HG03139 (cell line): Measurements from ENCODE around the gene WDR81.
"Not testable (repeated sequence)": the region's sequence is repeated elsewhere in the genome, so short reads cannot be mapped to it uniquely, and the experiment has no call there.

ENCODE experiments used
- ATAC-seq: cut with Tn5 transposase; IDR thresholded peaks from one replicate; pipeline ENCODE4 v1.9.1; 2021; ENCODE audit not compliant: unreplicated experiment

WDR81 gene

DNA sequence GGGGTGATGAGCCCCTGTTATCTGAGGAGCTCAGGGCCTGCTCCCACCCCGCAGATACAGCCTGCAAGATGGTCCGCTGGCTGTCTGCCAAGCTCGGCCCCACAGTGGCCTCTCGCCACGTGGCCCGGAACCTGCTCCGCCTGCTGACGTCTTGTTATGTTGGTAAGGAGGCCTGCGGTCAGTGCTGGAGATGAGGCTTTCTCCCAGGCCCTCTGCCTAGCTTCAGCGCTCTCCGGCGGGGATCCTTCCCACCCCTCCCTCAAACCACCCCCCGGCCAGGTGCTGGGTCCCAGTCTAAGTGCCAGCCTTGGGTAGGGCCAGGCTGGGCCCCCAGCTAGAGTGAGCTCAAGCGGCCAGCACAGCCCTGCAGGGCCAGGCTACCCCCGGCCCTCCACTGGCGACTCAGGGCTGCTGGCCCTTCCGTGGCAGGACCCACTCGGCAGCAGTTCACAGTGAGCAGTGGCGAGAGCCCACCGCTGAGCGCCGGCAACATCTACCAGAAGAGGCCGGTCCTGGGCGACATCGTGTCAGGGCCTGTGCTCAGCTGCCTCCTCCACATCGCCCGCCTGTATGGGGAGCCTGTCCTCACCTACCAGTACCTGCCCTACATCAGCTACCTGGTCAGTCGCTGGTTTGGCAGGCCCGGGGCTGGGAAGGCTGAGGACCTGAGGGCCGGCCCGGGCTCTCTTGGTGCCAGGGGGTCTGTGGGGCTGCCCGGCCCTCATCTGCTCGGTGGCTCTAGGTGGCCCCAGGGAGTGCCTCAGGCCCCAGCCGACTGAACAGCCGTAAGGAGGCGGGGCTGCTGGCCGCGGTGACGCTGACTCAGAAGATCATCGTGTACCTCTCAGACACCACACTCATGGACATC is 6.1 kb downstream of the WDR81 start:
- ATAC-seq, result no peak

DNA sequence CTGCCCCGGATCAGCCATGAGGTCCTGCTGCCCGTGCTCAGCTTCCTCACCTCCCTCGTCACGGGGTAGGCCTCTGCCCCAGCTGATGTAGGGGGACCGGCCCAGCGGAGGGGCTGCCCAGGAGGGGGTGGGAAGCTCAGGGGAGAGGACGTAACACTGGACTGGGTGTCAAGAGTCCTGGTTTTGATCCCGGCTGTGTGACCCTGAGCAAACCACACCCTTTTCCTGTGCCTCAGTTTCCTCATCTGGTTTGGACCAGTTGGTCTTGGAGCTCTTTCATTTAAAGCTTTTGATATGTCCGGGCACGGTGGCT is 6.6 kb downstream of the WDR81 start:
- ATAC-seq, result no peak

DNA sequence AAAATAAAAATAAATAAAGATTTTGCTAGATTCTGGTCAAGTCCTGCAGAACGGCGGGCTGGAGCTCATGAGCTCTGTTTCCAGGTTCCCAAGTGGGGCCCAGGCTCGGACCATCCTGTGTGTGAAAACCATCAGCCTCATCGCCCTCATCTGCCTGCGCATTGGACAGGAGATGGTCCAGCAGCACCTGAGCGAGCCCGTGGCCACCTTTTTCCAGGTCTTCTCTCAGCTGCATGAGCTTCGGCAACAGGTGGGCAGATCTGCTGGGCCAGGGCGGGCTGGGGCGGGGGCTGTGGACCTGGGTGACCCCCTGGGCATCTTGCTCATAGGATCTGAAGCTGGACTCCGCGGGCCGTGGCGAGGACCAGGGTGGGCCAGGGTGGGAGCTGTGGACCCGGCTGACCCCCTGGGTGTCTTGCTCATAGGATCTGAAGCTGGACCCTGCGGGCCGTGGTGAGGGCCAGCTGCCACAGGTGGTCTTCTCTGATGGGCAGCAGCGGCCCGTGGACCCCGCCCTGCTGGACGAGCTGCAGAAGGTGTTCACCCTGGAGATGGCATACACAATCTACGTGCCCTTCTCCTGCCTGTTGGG is 7.8 kb downstream of the WDR81 start:
- no peak for ATAC-seq

GRCh38 chr17:1732833-1733321 is 8.4 kb downstream of the WDR81 start:
- ATAC-seq, result no peak

DNA sequence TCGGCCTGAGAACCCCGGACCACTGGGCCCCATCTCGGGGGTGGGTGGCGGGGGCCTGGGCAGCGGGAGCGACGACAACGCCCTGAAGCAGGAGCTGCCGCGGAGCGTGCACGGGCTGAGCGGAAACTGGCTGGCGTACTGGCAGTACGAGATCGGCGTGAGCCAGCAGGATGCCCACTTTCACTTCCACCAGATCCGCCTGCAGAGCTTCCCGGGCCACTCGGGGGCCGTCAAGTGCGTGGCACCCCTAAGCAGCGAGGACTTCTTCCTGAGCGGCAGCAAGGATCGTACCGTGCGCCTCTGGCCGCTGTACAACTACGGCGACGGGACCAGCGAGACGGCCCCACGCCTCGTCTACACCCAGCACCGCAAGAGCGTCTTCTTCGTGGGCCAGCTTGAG is 9.3 kb downstream of the WDR81 start:
- no peak for ATAC-seq

DNA sequence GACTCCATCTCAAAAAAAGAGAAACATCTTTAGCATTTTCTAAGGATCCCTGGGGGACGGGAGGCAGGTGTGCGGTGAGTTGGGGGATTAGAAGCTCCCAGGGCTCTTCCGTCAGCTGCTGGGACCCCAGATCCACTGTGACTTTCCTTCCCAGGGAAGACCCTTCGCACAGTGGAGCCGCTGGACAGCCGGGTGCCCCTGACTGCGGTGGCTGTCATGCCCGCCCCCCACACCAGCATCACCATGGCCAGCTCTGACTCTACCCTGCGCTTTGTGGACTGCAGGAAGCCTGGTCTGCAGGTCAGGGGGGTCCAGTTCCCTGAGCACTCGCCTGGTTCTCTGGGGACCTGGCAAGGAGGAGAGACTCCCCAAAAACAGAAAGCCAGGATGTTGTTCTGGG is 10.9 kb downstream of the WDR81 start:
- no peak for ATAC-seq

GRCh38 chr17:1735834-1736347 is 11.4 kb downstream of the WDR81 start:
- no peak for ATAC-seq

GRCh38 chr17:1736348-1737281 is 12.1 kb downstream of the WDR81 start:
- no peak for ATAC-seq

GRCh38 chr17:1737531-1738291 is 13.2 kb downstream of the WDR81 start:
- ATAC-seq, result no peak

DNA sequence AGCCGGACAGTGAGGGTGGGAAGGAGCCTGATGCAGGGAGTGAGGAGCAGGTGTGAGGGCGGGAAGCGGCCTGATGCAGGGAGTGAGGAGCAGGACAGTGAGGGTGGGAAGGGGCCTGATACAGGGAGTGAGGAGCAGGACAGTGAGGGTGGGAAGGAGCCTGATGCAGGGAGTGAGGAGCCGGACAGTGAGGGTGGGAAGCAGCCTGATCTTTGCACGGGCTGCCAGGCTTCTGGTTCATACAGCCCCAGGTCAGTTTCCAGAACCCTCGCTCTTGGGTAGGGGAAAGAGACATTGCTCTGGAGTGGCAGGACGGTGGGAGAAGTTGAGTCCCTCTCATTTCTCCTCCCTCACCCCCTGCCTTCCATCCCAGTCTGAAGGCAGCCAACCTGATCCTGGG is 17.4 kb downstream of the WDR81 start:
- not testable (repeated sequence) for ATAC-seq

GRCh38 chr17:1742371-1743087 is 18.0 kb downstream of the WDR81 start, which contains the start of gene SERPINF2:
SERPINF2 (plus strand) TSS chr17:1742871; CDS start chr17:1744996, 2,125 bp downstream.
- ATAC-seq, result no peak

DNA sequence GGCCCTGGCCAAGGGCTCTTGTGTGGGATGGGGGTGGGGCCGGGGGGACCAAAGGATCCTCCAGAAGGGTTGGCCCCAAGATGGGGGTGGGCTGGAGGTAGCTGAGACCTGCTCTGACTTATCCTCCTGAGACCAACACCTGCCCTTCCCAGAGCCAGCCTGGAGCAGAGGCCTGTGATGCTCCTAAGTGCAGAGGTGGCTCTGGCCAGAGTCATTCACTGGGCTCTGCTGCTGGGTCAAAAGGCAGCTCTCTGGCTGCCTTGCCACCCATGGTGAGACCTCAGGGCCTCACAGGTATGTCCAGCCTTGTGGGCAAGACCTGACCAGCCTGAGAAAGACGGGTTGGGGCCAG is 18.6 kb downstream of the WDR81 start:
- ATAC-seq, result no peak

DNA sequence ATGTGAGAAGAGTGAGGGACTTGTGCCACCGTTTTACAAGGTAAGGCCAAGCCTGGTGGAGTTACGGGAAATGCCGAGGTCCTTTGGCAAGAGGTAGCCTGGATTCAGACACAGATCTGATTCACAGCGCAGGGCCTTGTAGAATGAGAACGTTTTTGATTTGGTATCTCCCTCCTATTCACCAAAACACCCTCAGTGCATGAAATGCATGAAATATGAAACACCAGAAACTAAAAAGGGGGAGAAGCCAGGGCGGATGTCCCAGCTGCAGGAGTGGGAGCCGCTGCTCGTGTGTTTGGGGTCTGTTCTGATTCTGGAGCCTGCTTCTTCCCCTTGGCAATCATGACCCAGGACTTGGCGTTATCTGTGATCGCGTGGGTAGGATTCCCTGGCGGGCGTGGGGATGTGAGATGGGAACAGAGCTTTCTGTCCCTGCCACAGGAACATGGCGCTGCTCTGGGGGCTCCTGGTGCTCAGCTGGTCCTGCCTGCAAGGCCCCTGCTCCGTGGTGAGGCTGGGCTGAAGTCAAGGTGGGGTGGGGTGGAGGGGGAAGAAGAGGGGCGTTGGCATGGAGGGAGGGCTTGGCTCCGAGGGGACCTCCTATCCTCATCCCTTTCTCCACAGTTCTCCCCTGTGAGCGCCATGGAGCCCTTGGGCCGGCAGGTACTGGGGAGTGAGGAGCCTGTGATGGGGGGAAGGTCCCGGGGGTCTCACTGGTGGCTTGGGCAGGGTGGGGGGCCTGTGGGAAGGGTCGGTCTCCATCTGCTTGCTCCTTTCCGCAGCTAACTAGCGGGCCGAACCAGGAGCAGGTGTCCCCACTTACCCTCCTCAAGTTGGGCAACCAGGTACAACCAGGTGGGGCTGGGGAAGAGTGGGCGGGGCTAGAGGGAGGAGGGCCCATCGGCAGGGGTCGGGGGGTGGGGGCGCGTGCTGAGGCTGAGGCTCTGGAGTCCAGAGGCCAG is 20.3 kb downstream of the WDR81 start:
- ATAC-seq, result no peak

GRCh38 chr17:1745513-1746020 is 21.1 kb downstream of the WDR81 start:
- ATAC-seq, result no peak

DNA sequence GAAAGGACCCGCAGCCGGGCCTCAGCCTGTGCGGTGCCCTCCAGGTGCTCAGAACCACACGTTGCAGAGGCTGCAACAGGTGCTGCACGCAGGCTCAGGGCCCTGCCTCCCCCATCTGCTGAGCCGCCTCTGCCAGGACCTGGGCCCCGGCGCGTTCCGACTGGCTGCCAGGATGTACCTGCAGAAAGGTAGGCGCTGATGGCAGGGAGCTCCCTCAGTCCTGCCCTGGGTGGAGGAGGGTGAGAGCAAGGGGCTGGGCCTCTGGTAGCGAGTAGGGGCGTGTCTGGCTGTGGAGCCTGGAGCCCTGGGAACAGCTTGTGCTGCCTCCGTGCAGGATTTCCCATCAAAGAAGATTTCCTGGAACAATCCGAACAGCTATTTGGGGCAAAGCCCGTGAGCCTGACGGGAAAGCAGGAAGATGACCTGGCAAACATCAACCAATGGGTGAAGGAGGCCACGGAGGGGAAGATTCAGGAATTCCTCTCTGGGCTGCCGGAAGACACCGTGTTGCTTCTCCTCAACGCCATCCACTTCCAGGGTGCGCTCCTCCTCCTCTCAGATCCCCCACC is 22.6 kb downstream of the WDR81 start:
- ATAC-seq, result no peak

DNA sequence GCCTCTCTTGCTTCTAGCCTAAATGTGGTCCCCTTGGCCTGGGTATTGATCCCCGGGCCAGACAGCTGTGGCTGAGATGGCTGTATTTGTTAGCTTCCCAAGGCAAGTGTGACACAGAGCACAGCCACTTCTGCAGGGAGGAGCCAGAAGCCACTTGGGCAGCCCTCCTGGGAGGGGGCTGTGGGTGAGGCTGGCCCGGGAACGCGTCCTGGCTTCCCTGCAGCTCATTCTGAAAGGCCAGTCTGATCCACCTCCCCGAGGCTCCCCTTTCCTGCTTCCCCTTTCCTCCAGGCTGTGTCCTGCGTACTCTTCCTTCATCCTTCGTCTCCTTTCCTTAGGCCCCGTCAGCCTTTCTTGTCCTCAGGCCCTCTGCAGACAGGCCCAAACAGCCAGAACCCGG is 26.1 kb downstream of the WDR81 start:
- ATAC-seq, result no peak

DNA sequence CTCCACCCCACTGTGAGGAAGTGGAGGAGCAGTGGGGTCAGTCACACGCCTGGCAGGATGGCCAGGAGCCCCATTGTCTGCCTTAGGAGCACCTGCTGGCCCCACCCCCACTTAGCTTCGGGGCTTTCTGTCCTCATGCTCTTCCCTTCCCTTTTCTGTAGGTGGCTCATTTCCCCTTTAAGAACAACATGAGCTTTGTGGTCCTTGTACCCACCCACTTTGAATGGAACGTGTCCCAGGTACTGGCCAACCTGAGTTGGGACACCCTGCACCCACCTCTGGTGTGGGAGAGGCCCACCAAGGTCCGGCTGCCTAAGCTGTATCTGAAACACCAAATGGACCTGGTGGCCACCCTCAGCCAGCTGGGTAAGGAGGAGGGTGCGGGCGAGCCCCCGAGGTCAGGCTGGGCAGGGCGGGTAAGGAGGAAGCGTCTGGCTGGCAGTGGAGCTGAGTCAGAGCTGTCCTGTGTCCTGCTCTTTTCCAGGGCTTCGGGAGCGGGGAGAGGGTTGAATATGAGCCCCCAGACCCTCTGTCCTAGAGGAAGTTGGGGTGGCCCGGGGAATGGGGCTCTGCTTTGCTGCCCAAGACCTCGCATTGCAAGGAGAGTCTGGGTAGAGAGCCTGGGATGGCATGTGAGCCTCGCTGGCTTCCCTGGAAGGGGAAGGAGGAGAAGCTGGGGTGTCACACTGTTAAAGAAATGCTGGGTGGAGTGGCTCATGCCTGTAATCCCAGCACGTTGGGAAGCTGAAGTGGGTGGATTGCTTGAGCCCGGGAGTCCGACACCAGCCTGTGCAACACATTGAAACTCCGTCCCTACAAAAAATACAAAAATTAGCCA is 28.1 kb downstream of the WDR81 start:
- no peak for ATAC-seq
